ENCODE data around the gene C16orf78.

DNA sequence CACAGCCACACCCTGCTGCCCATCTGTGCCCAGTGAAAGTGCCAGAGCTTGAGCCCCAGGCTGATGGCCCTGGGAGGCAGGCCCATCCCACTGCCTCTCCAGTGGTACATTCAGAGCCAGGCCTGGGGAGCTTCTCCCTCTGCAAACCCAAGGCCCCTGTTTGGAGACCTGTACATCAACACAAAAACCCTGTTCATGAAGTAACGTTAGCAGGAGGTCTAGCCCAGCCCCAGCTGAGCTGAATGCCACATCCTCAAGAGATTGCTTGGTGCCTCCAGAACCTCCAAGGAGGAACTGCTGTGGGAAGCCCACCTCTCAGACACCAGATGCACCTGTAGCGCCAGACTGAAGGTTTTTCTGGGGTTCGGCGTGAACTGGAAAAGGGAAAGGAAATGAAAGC lies 31.5 kb downstream of the C16orf78 start:
- TF ChIP-seq, protein P1, sequence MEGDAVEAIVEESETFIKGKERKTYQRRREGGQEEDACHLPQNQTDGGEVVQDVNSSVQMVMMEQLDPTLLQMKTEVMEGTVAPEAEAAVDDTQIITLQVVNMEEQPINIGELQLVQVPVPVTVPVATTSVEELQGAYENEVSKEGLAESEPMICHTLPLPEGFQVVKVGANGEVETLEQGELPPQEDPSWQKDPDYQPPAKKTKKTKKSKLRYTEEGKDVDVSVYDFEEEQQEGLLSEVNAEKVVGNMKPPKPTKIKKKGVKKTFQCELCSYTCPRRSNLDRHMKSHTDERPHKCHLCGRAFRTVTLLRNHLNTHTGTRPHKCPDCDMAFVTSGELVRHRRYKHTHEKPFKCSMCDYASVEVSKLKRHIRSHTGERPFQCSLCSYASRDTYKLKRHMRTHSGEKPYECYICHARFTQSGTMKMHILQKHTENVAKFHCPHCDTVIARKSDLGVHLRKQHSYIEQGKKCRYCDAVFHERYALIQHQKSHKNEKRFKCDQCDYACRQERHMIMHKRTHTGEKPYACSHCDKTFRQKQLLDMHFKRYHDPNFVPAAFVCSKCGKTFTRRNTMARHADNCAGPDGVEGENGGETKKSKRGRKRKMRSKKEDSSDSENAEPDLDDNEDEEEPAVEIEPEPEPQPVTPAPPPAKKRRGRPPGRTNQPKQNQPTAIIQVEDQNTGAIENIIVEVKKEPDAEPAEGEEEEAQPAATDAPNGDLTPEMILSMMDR (IDR thresholded peaks at IDR 0.05) = no peak
- TF ChIP-seq POLR2A (IDR thresholded peaks at IDR 0.05) = no peak
